ENCODE measurements around the gene FRG2C.
"Not testable (repeated sequence)": the region's sequence is repeated elsewhere in the genome, so short reads cannot be mapped to it uniquely, and the experiment has no call there.

FRG2C gene

DNA sequence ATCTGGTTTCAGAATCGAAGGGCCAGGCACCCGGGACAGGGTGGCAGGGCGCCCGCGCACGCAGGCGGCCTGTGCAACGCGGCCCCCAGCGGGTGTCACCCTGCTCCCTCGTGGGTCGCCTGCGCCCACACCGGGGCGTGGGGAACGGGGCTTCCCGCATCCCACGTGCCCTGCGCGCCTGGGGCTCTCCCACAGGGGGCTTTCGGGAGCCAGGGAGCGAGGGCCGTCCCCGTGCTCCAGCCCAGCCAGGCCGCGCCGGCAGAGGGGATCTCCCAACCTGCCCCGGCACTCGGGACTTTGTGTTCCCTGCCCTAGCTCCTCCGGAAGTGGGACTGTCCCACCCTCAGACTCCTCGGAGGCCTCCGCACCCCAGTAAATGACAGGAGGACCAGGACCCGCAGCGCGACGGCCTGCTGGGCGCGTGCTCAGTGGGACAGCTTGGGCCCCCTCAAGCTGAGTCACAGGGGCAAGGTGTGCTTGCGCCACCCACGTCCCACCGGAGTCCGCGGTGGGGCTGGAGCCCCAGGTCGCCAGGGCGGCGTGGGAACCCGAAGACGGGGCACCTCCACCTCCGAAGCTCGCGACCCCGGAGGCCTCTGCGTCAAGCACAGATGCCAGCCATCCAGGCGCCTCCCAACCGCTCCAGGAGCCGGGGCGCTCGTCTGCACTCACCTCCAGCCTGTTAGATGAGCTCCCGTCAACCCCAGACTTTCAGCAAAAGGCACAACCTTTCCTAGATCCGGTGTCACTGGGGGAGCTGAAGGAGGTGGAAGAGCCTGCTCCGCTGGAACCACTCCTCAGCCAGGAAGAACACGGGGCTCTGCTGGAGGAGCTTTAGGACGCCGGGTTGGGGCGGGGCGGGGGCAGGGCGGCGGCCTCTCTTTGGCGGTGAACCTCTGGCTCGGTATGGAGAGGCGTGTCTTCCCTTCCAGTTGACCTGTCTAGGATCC, 5.5 kb downstream of the FRG2C start:
- DNase-seq, result not testable (repeated sequence)

DNA sequence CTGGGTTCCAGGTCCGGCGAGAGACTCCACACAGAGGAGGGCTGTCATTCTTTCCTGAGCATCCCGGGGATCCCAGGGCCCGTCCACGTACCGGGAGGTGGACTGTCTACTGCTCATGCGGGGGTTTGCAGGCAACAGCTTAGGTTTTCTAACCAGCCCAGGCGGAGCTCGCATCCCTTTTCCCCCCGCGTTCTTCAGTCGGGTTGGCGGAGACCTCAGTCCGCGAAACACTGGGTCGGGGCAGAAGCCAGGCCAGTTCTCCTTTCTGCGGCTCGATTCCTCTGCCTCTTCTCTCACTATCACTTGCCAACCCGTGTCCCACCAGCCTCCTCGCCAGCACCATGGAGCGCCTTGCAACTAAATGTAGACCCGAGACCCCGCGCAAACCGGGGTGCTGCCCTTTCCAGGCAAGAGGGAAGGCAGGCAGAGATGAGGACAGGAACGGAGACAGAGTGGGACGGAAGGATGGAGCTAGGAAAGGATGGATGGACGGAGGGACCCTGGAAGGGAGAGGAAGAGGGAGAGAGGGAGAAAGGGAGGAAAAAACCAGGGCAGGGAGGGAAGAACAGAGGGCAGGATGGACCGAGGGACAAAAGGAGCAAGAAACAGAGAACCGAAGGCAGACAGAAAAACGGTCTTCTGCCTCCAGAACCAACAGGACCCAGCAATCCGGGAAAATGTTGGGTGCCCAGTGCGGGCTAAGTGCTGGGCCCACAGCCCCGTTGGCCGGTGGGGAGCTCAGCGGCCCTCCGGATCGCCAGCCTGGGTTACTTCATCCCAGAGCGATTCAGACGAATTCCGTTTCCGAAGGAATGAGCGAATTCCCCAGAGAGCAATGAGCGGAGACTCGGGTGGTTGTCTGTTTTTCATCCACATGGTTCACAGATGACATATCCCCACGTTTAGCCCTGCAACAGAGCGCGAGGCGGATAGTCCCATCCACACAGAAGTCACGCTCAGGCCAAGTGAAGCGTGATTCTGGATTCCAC, 6.5 kb downstream of the FRG2C start:
- not testable (repeated sequence) for DNase-seq

- not testable (repeated sequence) for DNase-seq
These were observed 7.4 kb downstream of the FRG2C start for GRCh38 chr3:75671287-75672139.

DNA sequence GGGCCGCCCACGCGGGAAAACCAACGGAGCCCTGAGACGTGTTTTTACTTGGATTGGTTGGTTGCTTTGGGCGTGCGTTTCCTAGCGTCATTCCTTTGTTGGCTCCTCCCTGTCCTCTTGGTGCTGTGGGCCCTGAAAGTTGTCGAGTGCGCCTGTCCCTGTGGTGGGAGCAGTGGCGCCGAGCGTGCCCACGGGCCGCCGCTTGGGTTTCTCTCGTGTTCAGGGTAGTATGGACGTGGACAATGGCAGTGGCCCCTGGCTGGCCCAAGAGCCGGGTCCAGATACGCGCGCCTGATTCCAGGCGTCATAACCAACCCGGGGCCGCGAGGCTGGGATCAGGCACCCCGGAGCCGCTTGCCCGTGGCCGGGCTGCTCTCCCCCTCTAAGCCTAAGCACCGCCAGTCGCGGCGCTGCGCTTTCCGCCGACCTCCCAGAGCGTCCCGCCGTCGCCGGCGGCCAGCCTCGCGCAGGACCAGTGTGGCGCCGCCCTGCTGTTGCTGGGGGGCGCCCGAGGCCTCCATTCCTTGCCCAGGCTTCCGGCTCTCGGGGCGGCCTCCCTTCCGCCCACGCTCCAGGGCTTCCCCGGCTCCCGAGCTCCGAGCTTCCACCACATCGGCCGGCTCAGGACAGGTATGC, 8.1 kb downstream of the FRG2C start:
- DNase-seq, result not testable (repeated sequence)

DNA sequence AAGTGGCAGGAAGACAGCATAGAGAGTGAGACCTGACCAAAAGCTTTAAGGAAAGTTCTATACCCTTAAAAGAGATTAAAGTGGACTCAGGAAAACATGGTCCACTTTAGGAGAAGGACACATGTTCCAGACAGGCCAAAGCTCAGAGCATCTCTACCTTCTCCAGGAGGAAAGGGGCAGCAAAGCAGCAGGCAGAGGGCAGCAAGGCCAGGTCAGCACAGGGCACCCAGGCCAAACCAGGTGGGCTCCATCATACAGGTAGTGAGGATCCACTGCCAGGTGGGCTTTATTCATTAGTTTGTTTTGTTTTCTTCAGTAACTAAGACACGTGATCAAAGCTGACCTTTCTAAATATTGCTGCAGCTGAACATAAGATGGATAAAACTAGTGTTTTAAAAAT, 19.8 kb downstream of the FRG2C start:
- DNase-seq, result not testable (repeated sequence)

DNA sequence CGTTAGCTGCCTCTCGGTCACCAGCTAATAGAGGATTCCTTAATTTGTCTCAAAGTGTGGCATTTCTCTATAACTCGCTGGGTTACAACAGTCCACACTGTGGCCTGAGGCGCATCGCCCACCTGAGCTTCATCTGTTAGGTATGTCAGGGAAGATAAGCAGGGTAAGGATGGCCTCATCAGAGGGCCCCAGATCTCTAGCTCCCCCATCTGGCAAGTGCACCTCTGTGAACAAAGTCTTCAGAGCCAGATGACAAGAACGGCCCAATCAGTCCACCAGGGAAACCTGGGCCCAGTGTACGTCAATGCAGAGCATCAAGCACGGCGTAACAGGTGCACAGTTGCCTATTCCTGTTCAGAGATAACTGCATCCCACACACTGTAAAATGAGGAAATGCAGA, 23.2 kb downstream of the FRG2C start:
- no peak for DNase-seq

DNA sequence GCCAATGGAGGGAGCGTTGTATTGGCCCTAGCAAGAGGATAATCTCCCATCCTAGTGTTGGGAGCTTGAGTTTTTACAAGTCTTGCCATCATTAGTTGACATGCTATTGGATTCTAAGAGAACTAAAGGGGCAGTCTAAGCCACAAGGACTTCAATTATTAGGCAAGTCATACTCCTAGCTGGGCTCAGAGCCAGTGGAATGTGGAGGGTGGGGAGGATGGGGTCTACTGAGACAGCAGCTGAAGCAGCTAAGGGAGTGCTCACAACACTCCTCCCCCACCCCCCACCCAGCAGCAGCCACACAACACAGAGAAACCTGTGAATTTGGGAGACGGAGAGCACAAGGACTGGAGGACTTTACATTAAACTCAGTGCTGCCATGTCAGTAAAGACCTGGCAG, 27.9 kb downstream of the FRG2C start:
- no peak for DNase-seq

Data from NCI-H2029 treated with DMSO at 0.1 percent for 48 hours (cell line).